Measurements from ENCODE around the gene NAA38. TPM values are rescaled to one million over a fixed set of nuclear protein-coding genes. Genes with fewer than 3 reads are reported as not detected.

The NAA38 gene
- total RNA-seq, 1 experiment from 2014 or later = 50.2 TPM

DNA sequence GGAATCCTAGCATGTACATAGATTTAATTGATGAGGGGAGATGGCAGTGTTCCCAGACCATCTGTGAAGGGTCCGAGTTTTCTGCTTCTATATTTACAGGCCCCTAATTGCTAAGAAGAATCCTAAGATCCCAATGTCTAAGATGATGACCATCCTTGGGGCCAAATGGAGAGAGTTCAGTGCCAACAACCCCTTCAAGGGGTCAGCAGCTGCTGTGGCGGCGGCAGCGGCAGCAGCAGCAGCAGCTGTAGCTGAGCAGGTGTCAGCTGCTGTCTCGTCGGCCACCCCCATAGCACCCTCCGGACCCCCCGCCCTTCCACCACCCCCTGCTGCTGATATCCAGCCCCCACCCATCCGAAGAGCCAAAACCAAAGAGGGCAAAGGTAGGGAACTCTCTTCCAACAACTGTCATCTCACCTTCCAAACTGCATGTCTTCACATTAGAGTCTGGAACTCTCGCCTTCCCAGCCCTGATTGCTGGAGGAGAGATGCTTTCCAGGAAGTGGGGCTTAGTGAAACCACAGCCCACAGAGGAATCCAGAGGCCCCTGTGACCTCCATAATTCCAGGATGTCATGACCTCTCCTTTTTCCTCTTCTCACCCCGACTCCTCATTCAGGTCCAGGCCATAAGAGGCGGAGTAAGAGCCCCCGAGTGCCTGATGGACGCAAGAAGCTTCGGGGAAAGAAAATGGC, 36.0 kb upstream of the NAA38 start:
- H4K8ac ChIP-seq (replicated peaks; ENCODE audit: insufficient read length, low read depth, low read length) = no peak overlapping the region
- Mint-ChIP-seq H3K36me3 (ENCODE audit: insufficient read depth in 1 of 3, low read depth in 3 of 3) (peaks cover 5 to 56% (median 26%) of the 10 kb centered on the region in 3 experiments; a peak in 6 of 7 replicates), H3K4me1 (peaks cover 0 to 4% of the 10 kb centered on the region in 2 experiments; a peak in 3 of 4 replicates), H3K27me3 (ENCODE audit: low read depth) (no peaks in the 10 kb centered on the region), H3K27ac (no peak overlapping the region; a peak in 1 of 7 replicates), H3K9me3 (no peaks in the 10 kb centered on the region), H3K4me3 (no peak overlapping the region)
- no peaks in the 10 kb centered on the region for H3K79me2 ChIP-seq (ENCODE audit: insufficient read depth, low read length)
- H3K18ac ChIP-seq (ENCODE audit: insufficient read length, low read depth, low read length) = no peak overlapping the region
- no peak overlapping the region for H3K23ac ChIP-seq (ENCODE audit: insufficient read length, low read depth, low read length)
- H3K27me3 ChIP-seq (ENCODE audit: insufficient read depth, low read length) = no peaks in the 10 kb centered on the region
- no peak overlapping the region for H2AK5ac ChIP-seq (ENCODE audit: insufficient read length, low read length)
- no peak overlapping the region for H3K56ac ChIP-seq (ENCODE audit: insufficient read length, low read depth, low read length)
- H4K5ac ChIP-seq (ENCODE audit: insufficient read length, low read depth, low read length) = no peak overlapping the region
- no CpG with 5 or more reads among the region's 15 CpGs for WGBS (ENCODE audit: extremely low coverage, insufficient read length, low lambda C conversion rate)
- no peak for DNase-seq
- no peak overlapping the region for H2BK12ac ChIP-seq (ENCODE audit: insufficient read length, low read depth, low read length)
- no peaks in the 10 kb centered on the region for H3K9me3 ChIP-seq (ENCODE audit: control insufficient read depth, low read depth, low read length)
- H3K79me1 ChIP-seq (ENCODE audit: insufficient read depth, low read depth, low read length, poor library complexity, severe bottlenecking) = no peaks in the 10 kb centered on the region
- no peaks in the 10 kb centered on the region for H4K20me1 ChIP-seq (ENCODE audit: control insufficient read depth, insufficient read depth, insufficient read length)
- H3K27ac ChIP-seq (ENCODE audit: insufficient read length, low read depth, low read length) = no peak overlapping the region
- no peak overlapping the region for H3K9ac ChIP-seq (ENCODE audit: extremely low read depth, insufficient read length, low read length)
- H2AFZ ChIP-seq (ENCODE audit: low read length) = no peak overlapping the region
- TF ChIP-seq, protein P1, sequence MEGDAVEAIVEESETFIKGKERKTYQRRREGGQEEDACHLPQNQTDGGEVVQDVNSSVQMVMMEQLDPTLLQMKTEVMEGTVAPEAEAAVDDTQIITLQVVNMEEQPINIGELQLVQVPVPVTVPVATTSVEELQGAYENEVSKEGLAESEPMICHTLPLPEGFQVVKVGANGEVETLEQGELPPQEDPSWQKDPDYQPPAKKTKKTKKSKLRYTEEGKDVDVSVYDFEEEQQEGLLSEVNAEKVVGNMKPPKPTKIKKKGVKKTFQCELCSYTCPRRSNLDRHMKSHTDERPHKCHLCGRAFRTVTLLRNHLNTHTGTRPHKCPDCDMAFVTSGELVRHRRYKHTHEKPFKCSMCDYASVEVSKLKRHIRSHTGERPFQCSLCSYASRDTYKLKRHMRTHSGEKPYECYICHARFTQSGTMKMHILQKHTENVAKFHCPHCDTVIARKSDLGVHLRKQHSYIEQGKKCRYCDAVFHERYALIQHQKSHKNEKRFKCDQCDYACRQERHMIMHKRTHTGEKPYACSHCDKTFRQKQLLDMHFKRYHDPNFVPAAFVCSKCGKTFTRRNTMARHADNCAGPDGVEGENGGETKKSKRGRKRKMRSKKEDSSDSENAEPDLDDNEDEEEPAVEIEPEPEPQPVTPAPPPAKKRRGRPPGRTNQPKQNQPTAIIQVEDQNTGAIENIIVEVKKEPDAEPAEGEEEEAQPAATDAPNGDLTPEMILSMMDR (conservative IDR thresholded peaks at IDR 0.05) = no peak
- no peak overlapping the region for H2BK5ac ChIP-seq (ENCODE audit: insufficient read length, low read length)
- H4K91ac ChIP-seq (ENCODE audit: insufficient read length, low read depth, low read length) = no peak overlapping the region
- no peak overlapping the region for H2BK120ac ChIP-seq (ENCODE audit: low read depth, low read length, poor library complexity, severe bottlenecking)
- no peaks in the 10 kb centered on the region for H3K4me1 ChIP-seq (ENCODE audit: insufficient read depth, low read length)
- H2BK20ac ChIP-seq (ENCODE audit: low read depth, low read length, poor library complexity, severe bottlenecking) = no peak overlapping the region
- H3T11ph ChIP-seq (ENCODE audit: low read length) = no peak overlapping the region
- no peak overlapping the region for H3K4ac ChIP-seq (ENCODE audit: low read depth, low read length)
- H3K14ac ChIP-seq (ENCODE audit: insufficient read depth, low read length) = no peak overlapping the region
- H3K4me2 ChIP-seq (ENCODE audit: insufficient read depth, insufficient read length, low read length) = no peak overlapping the region
- no peak overlapping the region for H2BK15ac ChIP-seq (ENCODE audit: low read depth, low read length)
- H3K23me2 ChIP-seq (ENCODE audit: insufficient read length, low read depth, low read length, poor library complexity, severe bottlenecking) = no peaks in the 10 kb centered on the region

Measured in H9 (cell line).